ENCODE data around the gene FTH1. TPM values are rescaled to one million over a fixed set of nuclear protein-coding genes. Genes with fewer than 3 reads are reported as not detected.

The FTH1 gene
- total and polyA plus RNA-seq, 2 of the 8 experiments (the other 6 are each of a cell fraction or from before 2014, with no cell fraction given), result 1,153 to 1,461 TPM

- TF ChIP-seq MAX (IDR thresholded peaks at IDR 0.05), result peak; percentile 49; the same call in 1 of the 2 replicates
- TF ChIP-seq SIN3A (conservative IDR thresholded peaks at IDR 0.05 in 1 of 2, IDR thresholded peaks at IDR 0.05 in 1 of 2; ENCODE audit: low read depth in 1 of 2, low read length in 2 of 2), result no peak
- TF ChIP-seq RAD21 (IDR thresholded peaks at IDR 0.05 in 1 of 2, conservative IDR thresholded peaks at IDR 0.05 in 1 of 2; ENCODE audit: low read depth in 2 of 2, low read length in 2 of 2), result peak in 1 of 2 experiments; percentile 35; a peak in 1 of 4 replicates
- TF ChIP-seq CEBPB (IDR thresholded peaks at IDR 0.05; ENCODE audit: low read depth, low read length), result peak; percentile 34; the same call in 1 of the 2 replicates
- TF ChIP-seq KDM1A (IDR thresholded peaks at IDR 0.05; ENCODE audit: borderline replicate concordance, low read length), result 0 out of 2 replicates have a peak, but pooled peaks have one; percentile 5
- TF ChIP-seq POU5F1 (IDR thresholded peaks at IDR 0.05; ENCODE audit: low read depth, low read length), result no peak
- TF ChIP-seq SP4 (IDR thresholded peaks at IDR 0.05; ENCODE audit: low read length), result no peak
- no peak for TF ChIP-seq EGR1 (IDR thresholded peaks at IDR 0.05; ENCODE audit: borderline replicate concordance, low read depth, low read length)
Measured at GRCh38 chr11:61954851-61955421, 12.5 kb downstream of the FTH1 start (continued).

Data from H1 (cell line).